Stimulated activated effector memory CD8-positive, alpha-beta T cell treated with anti-CD3 and anti-CD28 coated beads, Interleukin-12 subunit alpha, Interleukin-12 subunit beta, amount 100 ng/mL, for 72 hours (primary cell): ENCODE results near the gene TTLL10.

Experiments
- ATAC-seq: fragments of 150-1000 bp; cut with Tn5 transposase; 2 replicates; pipeline ENCODE4 v1.10.0; 2021
- DNase-seq, 2 donors: peaks; one replicate each; pipeline ENCODE4 v3.0.0; 2021 to 2022; ENCODE audit warnings: low spot score in 2 of 2
- H3K27ac Mint-ChIP-seq: one replicate; pipeline ENCODE4 v1.8.0; 2022; ENCODE audit warnings: mild to moderate bottlenecking, mixed read lengths
- H3K36me3 Mint-ChIP-seq: one replicate; pipeline ENCODE4 v1.8.0; 2022; ENCODE audit warnings: mild to moderate bottlenecking, mixed read lengths
- H3K4me1 Mint-ChIP-seq: one replicate; pipeline ENCODE4 v1.8.0; 2022; ENCODE audit warnings: mixed read lengths
- H3K4me3 Mint-ChIP-seq: one replicate; pipeline ENCODE4 v1.8.0; 2022; ENCODE audit warnings: mild to moderate bottlenecking, mixed read lengths
- H3K9me3 Mint-ChIP-seq: one replicate; pipeline ENCODE4 v1.8.0; 2022; ENCODE audit warnings: mixed read lengths

The TTLL10 gene

GRCh38 chr1:1173793-1174415 is at the start of gene TTLL10:
TSS of gene TTLL10 (plus strand) at chr1:1173880. CDS start at chr1:1179216, 5,336 bp downstream.
- Mint-ChIP-seq H3K4me3 (no peak within 1 kb of the TSS), H3K9me3 (no peaks in the 10 kb centered on the region), H3K4me1 (peaks cover 12% of the 10 kb centered on the region), H3K36me3 (no peaks in the 10 kb centered on the region), H3K27ac (no peak within 1 kb of the TSS)
- no peak for DNase-seq
- ATAC-seq = peak; percentile 16

DNA sequence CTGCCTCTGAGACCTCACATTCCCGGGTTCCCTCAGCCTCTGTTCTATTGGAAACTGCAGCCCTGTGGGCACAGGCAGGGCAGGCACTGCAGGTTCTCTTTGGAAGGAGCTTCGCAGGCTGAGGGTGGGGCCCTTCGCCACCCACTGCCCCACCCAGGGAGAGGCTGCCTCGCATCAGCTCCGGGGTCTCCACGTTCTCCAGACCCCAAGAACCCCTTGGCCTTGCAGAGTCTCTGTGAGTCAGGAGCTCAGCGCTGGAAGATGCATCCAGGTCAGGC is 49.2 kb upstream of the TTLL10 start:
- H3K4me1 Mint-ChIP-seq = peaks cover 15% of the 10 kb centered on the region
- peak overlapping the region; percentile 20 for H3K4me3 Mint-ChIP-seq
- no peak for DNase-seq
- ATAC-seq = no peak
- peaks cover 20% of the 10 kb centered on the region for H3K36me3 Mint-ChIP-seq
- no peaks in the 10 kb centered on the region for H3K9me3 Mint-ChIP-seq
- peak overlapping the region; percentile 81 for H3K27ac Mint-ChIP-seq

DNA sequence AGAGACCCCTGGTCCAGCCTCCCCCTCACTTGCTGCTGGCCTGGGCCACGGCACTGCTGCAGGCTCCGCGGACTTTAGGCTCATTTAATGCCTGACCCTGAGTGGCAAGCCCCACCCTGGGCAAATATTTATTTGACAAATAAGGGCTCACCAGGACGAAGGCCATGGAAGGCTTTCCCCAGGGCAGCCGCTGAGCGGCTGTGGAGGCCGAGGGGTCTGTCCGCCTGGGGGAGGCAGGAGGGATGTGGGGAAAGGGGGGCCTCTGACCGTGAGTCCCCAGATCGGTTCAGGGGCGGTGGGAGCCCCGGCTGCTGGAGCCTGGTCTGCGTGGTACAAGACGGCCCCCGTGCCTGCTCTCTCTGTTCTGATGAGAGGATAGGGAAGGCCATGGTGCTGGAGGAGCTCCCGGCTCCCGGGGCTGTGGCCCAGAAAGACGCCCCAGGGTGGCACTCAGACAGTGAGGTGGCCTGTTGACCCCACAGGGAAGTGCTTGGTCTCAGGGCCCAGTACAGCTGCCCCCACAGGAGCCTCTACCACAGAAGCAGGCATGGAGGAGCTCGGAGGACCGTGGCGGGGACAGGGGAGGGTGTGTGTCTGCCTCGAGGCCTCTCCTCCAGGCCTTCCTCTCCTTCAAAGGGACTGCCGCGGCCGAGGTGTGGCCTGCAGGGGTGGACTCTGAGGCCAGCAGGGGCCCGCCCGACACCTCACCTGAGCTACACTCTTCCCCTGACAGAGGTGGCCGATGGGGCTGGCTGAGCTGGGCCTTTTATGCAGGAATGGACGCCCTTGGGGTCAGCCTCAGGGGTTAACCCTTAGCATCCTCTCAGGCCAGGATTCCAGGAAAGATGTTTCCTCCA is 48.7 kb upstream of the TTLL10 start:
- H3K27ac Mint-ChIP-seq = no peak overlapping the region
- DNase-seq (no peak), ATAC-seq (no peak)
- H3K36me3 Mint-ChIP-seq = peaks cover 20% of the 10 kb centered on the region
- H3K9me3 Mint-ChIP-seq = no peaks in the 10 kb centered on the region
- peaks cover 15% of the 10 kb centered on the region for H3K4me1 Mint-ChIP-seq
- H3K4me3 Mint-ChIP-seq = peak overlapping the region; percentile 20

DNA sequence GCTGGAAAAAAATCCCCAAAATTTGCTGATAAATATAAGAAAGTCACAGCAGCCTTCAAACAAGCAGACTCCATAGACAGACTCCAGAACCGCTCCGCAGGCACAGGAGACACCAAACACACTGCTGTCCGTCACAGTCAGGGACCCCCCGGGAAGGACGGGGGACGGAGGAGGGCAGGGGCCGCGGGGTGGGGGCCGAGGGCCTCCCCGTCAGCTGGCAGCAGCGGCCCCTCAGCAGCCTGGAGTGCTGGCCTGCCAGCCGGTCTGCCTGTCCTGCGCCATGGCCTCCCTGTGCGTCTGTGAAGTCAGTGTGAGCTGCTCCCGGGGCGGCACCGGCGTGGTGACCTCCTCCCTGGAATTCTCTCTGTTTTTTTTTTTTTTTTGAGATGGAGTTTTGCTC is 47.7 kb upstream of the TTLL10 start:
- no peak overlapping the region for H3K4me3 Mint-ChIP-seq
- no peaks in the 10 kb centered on the region for H3K9me3 Mint-ChIP-seq
- H3K27ac Mint-ChIP-seq = no peak overlapping the region
- DNase-seq (no peak), ATAC-seq (no peak)
- peaks cover 15% of the 10 kb centered on the region for H3K4me1 Mint-ChIP-seq
- peaks cover 20% of the 10 kb centered on the region for H3K36me3 Mint-ChIP-seq

- H3K36me3 Mint-ChIP-seq = peaks cover 19% of the 10 kb centered on the region
- H3K4me1 Mint-ChIP-seq = peaks cover 15% of the 10 kb centered on the region
- no peak for DNase-seq
- no peak overlapping the region for H3K27ac Mint-ChIP-seq
- no peak overlapping the region for H3K4me3 Mint-ChIP-seq
- no peak for ATAC-seq
- no peaks in the 10 kb centered on the region for H3K9me3 Mint-ChIP-seq
Measured at GRCh38 chr1:1127551-1128451, 45.9 kb upstream of the TTLL10 start.

DNA sequence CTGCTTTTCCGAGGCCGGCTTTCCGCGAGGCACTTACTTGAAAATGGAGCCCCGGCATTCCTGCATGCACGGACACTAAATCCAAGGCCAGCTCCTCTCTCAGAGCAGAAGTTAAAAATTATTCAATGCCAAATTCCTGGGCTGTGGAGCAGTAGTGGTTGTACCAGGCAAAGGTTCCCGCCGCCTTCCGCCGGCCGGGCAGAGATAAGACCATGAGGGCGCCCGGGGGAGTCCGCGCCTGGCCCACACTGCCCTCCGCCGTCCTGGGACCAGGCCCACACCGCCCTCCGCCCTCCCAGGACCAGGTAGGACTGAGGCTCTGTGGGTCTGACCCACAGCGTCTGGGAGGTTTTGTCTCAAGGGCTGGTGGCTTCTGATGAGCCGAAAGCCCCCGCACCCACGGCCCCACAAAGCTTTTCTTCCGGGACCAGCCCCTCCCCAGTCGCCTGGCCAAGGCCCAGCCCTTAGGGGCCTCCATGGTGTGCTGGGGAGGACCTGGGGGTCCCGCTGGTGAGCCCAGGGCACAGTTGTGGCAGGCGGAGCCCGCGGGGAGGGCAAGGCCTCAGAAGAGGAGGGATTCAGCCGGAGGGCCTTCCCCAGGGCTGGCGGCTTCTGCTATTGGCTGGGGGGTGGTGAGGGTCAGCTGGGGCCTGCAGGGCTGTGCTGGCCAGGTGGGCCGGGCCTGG is 45.1 kb upstream of the TTLL10 start:
- DNase-seq (no peak), ATAC-seq (no peak)
- peaks cover 8% of the 10 kb centered on the region for H3K4me1 Mint-ChIP-seq
- H3K4me3 Mint-ChIP-seq = no peak overlapping the region
- no peaks in the 10 kb centered on the region for H3K9me3 Mint-ChIP-seq
- H3K27ac Mint-ChIP-seq = no peak overlapping the region
- peaks cover 11% of the 10 kb centered on the region for H3K36me3 Mint-ChIP-seq

GRCh38 chr1:1129381-1129821 is 44.3 kb upstream of the TTLL10 start:
- H3K9me3 Mint-ChIP-seq = no peaks in the 10 kb centered on the region
- ATAC-seq (no peak), DNase-seq (no peak)
- peak overlapping the region; percentile 26 for H3K27ac Mint-ChIP-seq
- H3K4me3 Mint-ChIP-seq = no peak overlapping the region
- H3K4me1 Mint-ChIP-seq = peaks cover under 1% of the 10 kb centered on the region
- H3K36me3 Mint-ChIP-seq = peaks cover 3% of the 10 kb centered on the region

GRCh38 chr1:1130206-1131120 is 43.2 kb upstream of the TTLL10 start:
- DNase-seq (no peak), ATAC-seq (no peak)
- H3K9me3 Mint-ChIP-seq = no peaks in the 10 kb centered on the region
- no peaks in the 10 kb centered on the region for H3K36me3 Mint-ChIP-seq
- H3K4me1 Mint-ChIP-seq = no peaks in the 10 kb centered on the region
- no peak overlapping the region for H3K27ac Mint-ChIP-seq
- no peak overlapping the region for H3K4me3 Mint-ChIP-seq

GRCh38 chr1:1132042-1132950 is 41.4 kb upstream of the TTLL10 start:
- Mint-ChIP-seq H3K9me3 (no peaks in the 10 kb centered on the region), H3K27ac (no peak overlapping the region), H3K36me3 (no peaks in the 10 kb centered on the region), H3K4me3 (no peak overlapping the region), H3K4me1 (peaks cover 8% of the 10 kb centered on the region)
- DNase-seq (no peak), ATAC-seq (no peak)

- no peak for ATAC-seq
- no peaks in the 10 kb centered on the region for H3K36me3 Mint-ChIP-seq
- no peak overlapping the region for H3K4me3 Mint-ChIP-seq
- peaks cover 17% of the 10 kb centered on the region for H3K4me1 Mint-ChIP-seq
- H3K27ac Mint-ChIP-seq = no peak overlapping the region
- DNase-seq = no peak
- H3K9me3 Mint-ChIP-seq = no peaks in the 10 kb centered on the region
Measured at GRCh38 chr1:1132956-1133750, 40.5 kb upstream of the TTLL10 start.

DNA sequence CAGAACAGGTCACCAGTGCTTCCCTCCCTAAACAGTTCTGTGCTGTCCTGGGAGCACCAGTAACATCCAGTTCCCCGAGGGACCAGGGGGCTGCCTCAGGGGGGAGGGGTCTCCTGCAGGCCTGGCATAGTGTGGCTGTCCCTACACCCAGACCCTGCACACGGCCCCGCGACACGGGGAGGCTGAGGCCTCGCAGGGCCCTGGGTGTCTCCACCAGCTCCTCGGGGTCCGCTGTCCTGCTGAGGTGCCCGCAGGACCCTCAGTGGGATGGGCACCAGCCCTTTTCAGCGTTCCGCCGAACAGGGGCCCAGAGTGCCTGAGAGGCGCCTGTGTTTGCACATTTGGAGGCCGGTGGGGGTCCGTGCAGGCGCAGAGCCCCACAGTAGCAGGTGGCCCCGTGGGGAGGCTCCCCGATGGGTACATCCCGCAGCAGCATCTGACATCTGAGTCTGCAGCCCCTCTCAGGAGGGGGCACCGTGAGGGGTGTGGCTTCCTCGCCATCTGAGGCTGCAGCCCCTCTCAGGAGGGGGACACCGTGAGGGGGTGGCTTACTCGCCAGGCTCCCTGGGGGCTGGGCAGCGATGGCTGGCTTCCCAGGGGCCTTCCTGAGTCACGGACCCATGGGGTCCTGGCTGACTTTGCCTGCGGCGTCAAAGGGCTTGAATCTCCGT is 39.2 kb upstream of the TTLL10 start:
- Mint-ChIP-seq H3K9me3 (no peaks in the 10 kb centered on the region), H3K4me1 (peaks cover 17% of the 10 kb centered on the region), H3K27ac (no peak overlapping the region), H3K4me3 (no peak overlapping the region), H3K36me3 (peaks cover 5% of the 10 kb centered on the region)
- no peak for ATAC-seq
- DNase-seq = no peak

DNA sequence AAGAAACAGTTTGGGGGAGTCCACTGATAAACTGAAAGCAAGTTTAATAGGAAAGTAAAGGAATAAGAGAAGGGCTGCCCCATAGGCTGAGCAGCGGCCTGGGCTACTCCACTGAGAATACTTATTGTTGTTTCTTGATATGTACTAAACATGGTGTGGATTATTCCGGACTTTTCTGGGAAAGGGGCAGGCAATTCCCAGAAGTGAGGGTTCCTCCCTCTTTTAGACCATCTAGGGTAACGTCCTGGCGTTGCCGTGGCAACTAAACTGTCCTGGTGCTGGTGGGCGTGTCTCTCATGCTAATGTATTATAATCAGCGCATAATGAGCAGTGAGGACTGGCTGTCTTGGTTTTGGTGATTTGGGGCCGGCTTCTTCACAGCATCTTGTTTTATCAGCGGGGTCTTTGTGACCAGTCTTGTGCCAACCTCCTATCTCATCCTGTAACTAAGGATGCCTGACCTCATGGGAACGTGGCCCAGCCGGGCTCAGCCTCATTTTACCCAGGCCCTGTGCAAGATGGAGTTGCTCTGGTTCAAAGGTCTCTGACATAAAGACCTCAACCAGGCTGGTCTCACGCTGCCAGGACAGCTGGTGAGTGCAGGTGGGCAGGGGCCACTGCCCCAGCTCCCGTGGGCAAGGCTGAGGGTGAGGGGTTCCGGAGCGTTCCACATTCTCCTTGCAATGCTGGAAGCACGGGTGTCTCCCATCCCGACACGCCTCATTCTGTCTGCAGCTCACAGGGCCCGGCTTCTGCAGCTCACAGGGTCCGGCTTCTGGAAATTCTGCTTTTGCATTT is 38.1 kb upstream of the TTLL10 start:
- H3K4me3 Mint-ChIP-seq = peak overlapping the region; percentile 57
- H3K36me3 Mint-ChIP-seq = peaks cover 5% of the 10 kb centered on the region
- peaks cover 17% of the 10 kb centered on the region for H3K4me1 Mint-ChIP-seq
- DNase-seq = no peak
- ATAC-seq = no peak
- H3K9me3 Mint-ChIP-seq = no peaks in the 10 kb centered on the region
- no peak overlapping the region for H3K27ac Mint-ChIP-seq
